Measurements from ENCODE around the gene MTPN.

DNA sequence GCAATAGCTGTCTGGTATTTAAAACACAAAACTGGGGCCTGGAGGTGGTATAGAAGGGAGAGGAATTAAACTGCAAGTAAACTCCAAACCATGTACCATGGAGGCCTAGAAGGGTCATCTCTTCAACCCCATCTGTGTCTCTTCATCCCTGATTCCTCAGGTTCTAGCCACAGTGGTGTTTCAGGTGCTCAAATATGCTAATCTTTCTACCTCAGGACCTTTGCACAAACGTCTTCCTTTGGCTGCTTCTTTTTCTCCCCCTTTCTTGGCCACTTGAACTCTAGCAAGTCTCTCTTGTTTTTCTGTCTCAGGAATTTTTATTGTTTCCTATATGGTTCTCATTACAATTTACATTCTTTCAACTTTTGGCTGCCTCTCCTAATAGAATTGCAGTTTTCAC, 25.6 kb upstream of the MTPN start:
- TF ChIP-seq, protein P1, sequence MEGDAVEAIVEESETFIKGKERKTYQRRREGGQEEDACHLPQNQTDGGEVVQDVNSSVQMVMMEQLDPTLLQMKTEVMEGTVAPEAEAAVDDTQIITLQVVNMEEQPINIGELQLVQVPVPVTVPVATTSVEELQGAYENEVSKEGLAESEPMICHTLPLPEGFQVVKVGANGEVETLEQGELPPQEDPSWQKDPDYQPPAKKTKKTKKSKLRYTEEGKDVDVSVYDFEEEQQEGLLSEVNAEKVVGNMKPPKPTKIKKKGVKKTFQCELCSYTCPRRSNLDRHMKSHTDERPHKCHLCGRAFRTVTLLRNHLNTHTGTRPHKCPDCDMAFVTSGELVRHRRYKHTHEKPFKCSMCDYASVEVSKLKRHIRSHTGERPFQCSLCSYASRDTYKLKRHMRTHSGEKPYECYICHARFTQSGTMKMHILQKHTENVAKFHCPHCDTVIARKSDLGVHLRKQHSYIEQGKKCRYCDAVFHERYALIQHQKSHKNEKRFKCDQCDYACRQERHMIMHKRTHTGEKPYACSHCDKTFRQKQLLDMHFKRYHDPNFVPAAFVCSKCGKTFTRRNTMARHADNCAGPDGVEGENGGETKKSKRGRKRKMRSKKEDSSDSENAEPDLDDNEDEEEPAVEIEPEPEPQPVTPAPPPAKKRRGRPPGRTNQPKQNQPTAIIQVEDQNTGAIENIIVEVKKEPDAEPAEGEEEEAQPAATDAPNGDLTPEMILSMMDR (IDR thresholded peaks at IDR 0.05): no peak
- TF ChIP-seq POLR2A (IDR thresholded peaks at IDR 0.05): no peak

Measured in gastroesophageal sphincter (tissue), 3 donors.